GM12878 (cell line): Measurements from ENCODE around the gene RBMS3. TPM values are rescaled to one million over a fixed set of nuclear protein-coding genes. Genes with fewer than 3 reads are reported as not detected.

Source experiments
- ATAC-seq: fragments of 200-7000 bp; cut with Tn5 transposase; 3 replicates; pipeline ENCODE4 v1.9.1; 2020; ENCODE audit warnings: mild to moderate bottlenecking, moderate library complexity
- BruUV-seq: library from RNA; stranded (reverse); fragments of 400-500 nt; replicated peaks from 2 replicates; lab custom pipeline; 2021; lab: Mats Ljungman, UMichigan
- CTCF ChIA-PET: fragments of 300-600 bp; sonication (Branson Sonifier 250); formaldehyde crosslinking; extraction: SDS; loops from one replicate; lab custom pipeline; 2021; ENCODE audit warnings: inconsistent platforms; lab: Yijun Ruan, JAX
- POLR2A ChIA-PET: fragments of 350-600 bp; formaldehyde crosslinking; extraction: SDS; loops from one replicate; lab custom pipeline; 2021; ENCODE audit warnings: inconsistent platforms; lab: Charles Lee
- RAD21 ChIA-PET: fragments of 300-600 bp; sonication (Branson Sonifier 250); formaldehyde crosslinking; loops from one replicate; lab custom pipeline; 2023; ENCODE audit warnings: antibody characterized with exemption; ENCODE audit not compliant: unreplicated experiment; lab: Charles Lee
- SMC1A ChIA-PET: fragments of 300-600 bp; sonication (Branson Sonifier 250); formaldehyde crosslinking; loops from one replicate; lab custom pipeline; 2023; ENCODE audit not compliant: unreplicated experiment, uncharacterized antibody; lab: Charles Lee
- DNase-seq: peaks from one replicate; pipeline ENCODE4 v3.0.0-alpha.2; 2011; ENCODE audit warnings: low read depth, low spot score
- FAIRE-seq: peaks from 3 replicates; lab custom pipeline; 2011; peaks lifted over from hg19 to GRCh38; lab: Jason Lieb, UNC
- H2AFZ ChIP-seq: 2 replicates; pipeline ENCODE4 v1.6.0; 2011; ENCODE audit warnings: low read depth, low read length, control low read depth; ENCODE audit not compliant: control insufficient read depth
- H3K27ac ChIP-seq: 2 replicates; pipeline ENCODE4 v1.5.1; 2011; ENCODE audit warnings: control low read depth; ENCODE audit not compliant: control insufficient read depth, insufficient read depth
- H3K27me3 ChIP-seq, 2 experiments: replicated peaks in 1 of 2; 2 replicates each; pipeline versions ENCODE4 v1.6.0 to v1.6.1; 2011; ENCODE audit warnings: low read length in 1 of 2; ENCODE audit not compliant: control insufficient read depth in 2 of 2, insufficient read depth in 2 of 2
- H3K36me3 ChIP-seq, 2 experiments: 2 replicates each; pipeline ENCODE4 v1.5.1; 2011; ENCODE audit warnings: low read length in 1 of 2; ENCODE audit not compliant: control insufficient read depth in 2 of 2, insufficient read depth in 2 of 2
- H3K4me1 ChIP-seq: 2 replicates; pipeline ENCODE4 v1.6.1; 2011; ENCODE audit warnings: mild to moderate bottlenecking, low read length, moderate library complexity, mixed read lengths; ENCODE audit not compliant: control insufficient read depth, insufficient read depth
- H3K4me2 ChIP-seq: 2 replicates; pipeline ENCODE4 v1.6.0; 2011; ENCODE audit warnings: control low read depth; ENCODE audit not compliant: control insufficient read depth, insufficient read depth
- H3K4me3 ChIP-seq: fragments of 200-600 bp; sonication (generic); 2 replicates; pipeline ENCODE4 v1.5.1; 2016
- H3K79me2 ChIP-seq: 2 replicates; pipeline ENCODE4 v1.6.0; 2011; ENCODE audit warnings: low read length; ENCODE audit not compliant: control insufficient read depth, insufficient read depth
- H3K9ac ChIP-seq: 2 replicates; pipeline ENCODE4 v1.8.0; 2011; ENCODE audit warnings: low read length, control low read depth, mixed read lengths; ENCODE audit not compliant: control insufficient read depth, insufficient read depth
- H3K9me3 ChIP-seq: replicated peaks from 3 replicates; pipeline ENCODE4 v1.5.1; 2011; ENCODE audit warnings: mild to moderate bottlenecking, low read length; ENCODE audit not compliant: control insufficient read depth, insufficient read depth
- H4K20me1 ChIP-seq: 2 replicates; pipeline ENCODE4 v1.6.0; 2011; ENCODE audit not compliant: control insufficient read depth, insufficient read depth
- BACH1 ChIP-seq: fragments of 450-650 bp; IDR thresholded peaks from 2 replicates; pipeline ENCODE4 v1.6.1; 2017; ENCODE audit warnings: mild to moderate bottlenecking, borderline replicate concordance
- JUND ChIP-seq: IDR thresholded peaks from 2 replicates; pipeline ENCODE4 v1.6.1; 2012; ENCODE audit warnings: low read depth, mild to moderate bottlenecking, low read length, improper control_type of control experiment, moderate library complexity
- KAT2A ChIP-seq: conservative IDR thresholded peaks from 2 replicates; pipeline ENCODE4 v1.6.1; 2011; ENCODE audit warnings: low read depth, low read length; ENCODE audit not compliant: control insufficient read depth
- NFIC ChIP-seq: IDR thresholded peaks from 2 replicates; pipeline ENCODE4 v1.6.1; 2012; ENCODE audit warnings: low read depth, mild to moderate bottlenecking, inconsistent platforms, low read length, moderate library complexity
- WGBS: methylation state at CpG from one replicate; pipeline ENCODE4 v1.1.6; 2016; ENCODE audit warnings: low lambda C conversion rate; ENCODE audit not compliant: insufficient replicate concordance, insufficient coverage; ENCODE audit errors: missing lambda C conversion rate; 5-methylcytosine and 5-hydroxymethylcytosine counted together
- in situ Hi-C: fragments of 300-500 bp; cut with MboI; formaldehyde crosslinking; loops from 9 replicates; pipeline ENCODE4 v1.14.3; 2018; ENCODE audit warnings: mixed read lengths
- intact Hi-C: fragments of 100-400 bp; cut with micrococcal nuclease; formaldehyde crosslinking; loops from one replicate; pipeline ENCODE4 v1.14.2; 2022; ENCODE audit not compliant: unreplicated experiment
- polyA plus RNA-seq, 11 experiments: library from polyadenylated mRNA; depleted of rRNA in 4 of 11; unstranded in 6 of 11; stranded (reverse) in 5 of 11; fragments of >200 nt; fragmentation: Nextera tagmentation in 4 of 11; fragmentation: Illumina TruSeq in 1 of 11; extraction: Ambion mirVana in 4 of 11; extraction: Trizol in 1 of 11; gene quantifications; 1 replicate in 1 of 11; 2 replicates in 10 of 11; pipeline versions ENCODE4 v1.2.1 to v1.2.3, GENCODE V29; 2011 to 2016; ENCODE audit warnings: inconsistent platforms in 2 of 11, missing spikeins in 2 of 11, low read depth in 1 of 11
- total RNA-seq, 4 experiments: library from RNA; depleted of rRNA in 3 of 4; stranded (reverse); fragments of >200 nt in 3 of 4; fragmentation: Illumina TruSeq in 1 of 4; extraction: Trizol in 1 of 4; gene quantifications; 2 replicates each; pipeline versions ENCODE4 v1.2.1 to v1.2.3, GENCODE V29; 2013 to 2021
- TF ChIP-seq, protein P1 (sequence below): fragments of 450-650 bp; IDR thresholded peaks from 2 replicates; pipeline ENCODE4 v1.6.1; 2016; ENCODE audit warnings: mild to moderate bottlenecking

RBMS3 gene
- total and polyA plus RNA-seq, 10 of the 15 experiments (the other 5 are each of a cell fraction or from before 2014, with no cell fraction given) = 0.79 to 4.7 (median 3.1) TPM

DNA sequence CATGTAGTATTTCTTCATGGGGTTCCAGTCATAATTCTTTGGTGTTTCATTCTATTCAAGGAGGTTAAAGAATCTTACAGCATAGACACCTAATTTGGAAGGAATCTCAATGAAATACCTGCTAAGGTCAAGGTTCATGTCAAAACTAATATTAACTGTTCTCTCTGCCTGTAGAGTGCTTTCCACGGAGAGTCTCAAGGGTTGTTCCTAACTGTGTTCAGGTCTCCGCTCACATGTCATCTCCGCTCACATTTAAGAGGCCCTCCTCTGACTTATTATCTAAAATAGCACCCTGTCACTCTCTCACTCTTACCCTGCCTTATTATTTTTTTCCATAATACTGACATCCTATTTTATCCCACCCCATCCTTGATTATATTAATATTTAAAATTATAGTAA is 239.9 kb downstream of the RBMS3 start:
- intact Hi-C loops = no loop called here
- H3K27me3 ChIP-seq = no peaks in the 10 kb centered on the region
- ATAC-seq (no peak), FAIRE-seq (no peak), DNase-seq (no peak)
- no peak overlapping the region for H3K4me3 ChIP-seq
- H2AFZ ChIP-seq = no peak overlapping the region
- ChIA-PET RAD21 (no interaction called here), SMC1A (interaction anchor here (1.2 kb wide), 1 partner anchor 8 kb away, joined by 3 read pairs; no protein-coding TSS in a partner anchor), CTCF (no interaction called here), POLR2A (no interaction called here)
- H4K20me1 ChIP-seq = no peaks in the 10 kb centered on the region
- no TSS peak for BruUV-seq
- H3K27ac ChIP-seq = no peak overlapping the region
- H3K9me3 ChIP-seq = no peaks in the 10 kb centered on the region; the same call in 2 of the 3 replicates
- in situ Hi-C loops = no loop called here
- H3K4me2 ChIP-seq = no peak overlapping the region
- H3K79me2 ChIP-seq = no peaks in the 10 kb centered on the region
- no peaks in the 10 kb centered on the region for H3K36me3 ChIP-seq
- H3K9ac ChIP-seq = no peak overlapping the region
- H3K4me1 ChIP-seq = no peaks in the 10 kb centered on the region
- 66% methylated on average over 3 of the region's 3 CpGs for WGBS
- TF ChIP-seq, protein P1, sequence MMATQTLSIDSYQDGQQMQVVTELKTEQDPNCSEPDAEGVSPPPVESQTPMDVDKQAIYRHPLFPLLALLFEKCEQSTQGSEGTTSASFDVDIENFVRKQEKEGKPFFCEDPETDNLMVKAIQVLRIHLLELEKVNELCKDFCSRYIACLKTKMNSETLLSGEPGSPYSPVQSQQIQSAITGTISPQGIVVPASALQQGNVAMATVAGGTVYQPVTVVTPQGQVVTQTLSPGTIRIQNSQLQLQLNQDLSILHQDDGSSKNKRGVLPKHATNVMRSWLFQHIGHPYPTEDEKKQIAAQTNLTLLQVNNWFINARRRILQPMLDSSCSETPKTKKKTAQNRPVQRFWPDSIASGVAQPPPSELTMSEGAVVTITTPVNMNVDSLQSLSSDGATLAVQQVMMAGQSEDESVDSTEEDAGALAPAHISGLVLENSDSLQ = no peak
- TF ChIP-seq JUND (no peak), KAT2A (no peak)

- Histone ChIP-seq H4K20me1 (no peaks in the 10 kb centered on the region), H3K4me3 (no peak overlapping the region), H3K4me2 (no peak overlapping the region), H3K9ac (no peak overlapping the region), H3K27me3 (no peaks in the 10 kb centered on the region), H3K36me3 (no peaks in the 10 kb centered on the region), H2AFZ (no peak overlapping the region), H3K4me1 (no peaks in the 10 kb centered on the region), H3K27ac (no peak overlapping the region), H3K9me3 (no peaks in the 10 kb centered on the region; the same call in 2 of the 3 replicates), H3K79me2 (no peaks in the 10 kb centered on the region)
- 0% methylated on average over 1 of the region's 1 CpG for WGBS
- in situ Hi-C loops = no loop called here
- ATAC-seq (no peak), FAIRE-seq (no peak), DNase-seq (no peak)
- ChIA-PET SMC1A (no interaction called here), CTCF (no interaction called here), POLR2A (no interaction called here), RAD21 (no interaction called here)
- no TSS peak for BruUV-seq
- TF ChIP-seq BACH1 (no peak), NFIC (no peak)
- intact Hi-C loops = no loop called here
Measured at GRCh38 chr3:29521293-29521692, 240.4 kb downstream of the RBMS3 start.
